Neural cell (in vitro differentiated cells): ENCODE results near the gene COA3. TPM values are rescaled to one million over a fixed set of nuclear protein-coding genes. Genes with fewer than 3 reads are reported as not detected.

ENCODE experiments used
- H2AFZ ChIP-seq: fragments of 200-600, 300-800 bp; sonication (generic), shearing (Covaris generic); 2 replicates; pipeline ENCODE4 v1.6.0; 2014; ENCODE audit warnings: low read depth, mild to moderate bottlenecking, antibody characterized with exemption, low read length, moderate library complexity
- H3F3A ChIP-seq: fragments of 200-600 bp; shearing (Covaris generic); 2 replicates; pipeline ENCODE4 v1.6.1; 2016; ENCODE audit warnings: mild to moderate bottlenecking, moderate library complexity, mixed read lengths, antibody characterized with exemption, low read length; ENCODE audit not compliant: insufficient read depth, poor library complexity, severe bottlenecking
- H3K27ac ChIP-seq: fragments of 200-600, 300-800 bp; sonication (generic), shearing (Covaris generic); 2 replicates; pipeline ENCODE4 v1.5.1; 2014; ENCODE audit warnings: mild to moderate bottlenecking, low read length, moderate library complexity
- H3K27me3 ChIP-seq: fragments of 300-800, 200-600 bp; sonication (generic), shearing (Covaris generic); 2 replicates; pipeline ENCODE4 v1.6.0; 2014; ENCODE audit warnings: mild to moderate bottlenecking, low read depth, low read length, moderate library complexity; ENCODE audit not compliant: insufficient read depth
- H3K36me3 ChIP-seq: fragments of 300-800, 200-600 bp; sonication (generic), shearing (Covaris generic); 2 replicates; pipeline ENCODE4 v1.5.1; 2014; ENCODE audit warnings: mild to moderate bottlenecking, antibody characterized with exemption, low read length, moderate library complexity; ENCODE audit not compliant: insufficient read depth
- H3K4me2 ChIP-seq: fragments of 300-800, 200-600 bp; sonication (generic), shearing (Covaris generic); 2 replicates; pipeline ENCODE4 v1.6.0; 2014; ENCODE audit warnings: mild to moderate bottlenecking, low read length
- H3K4me3 ChIP-seq: fragments of 300-800, 200-600 bp; sonication (generic), shearing (Covaris generic); 2 replicates; pipeline ENCODE4 v1.5.1; 2014; ENCODE audit warnings: mild to moderate bottlenecking, low read length, moderate library complexity
- H3K79me2 ChIP-seq: fragments of 200-600 bp; shearing (Covaris generic); replicated peaks from 2 replicates; pipeline ENCODE4 v1.6.0; 2014; ENCODE audit warnings: mild to moderate bottlenecking, low read length, moderate library complexity; ENCODE audit not compliant: insufficient read depth
- H3K9ac ChIP-seq: fragments of 300-800, 200-600 bp; sonication (generic), shearing (Covaris generic); 2 replicates; pipeline ENCODE4 v1.6.1; 2016; ENCODE audit warnings: mild to moderate bottlenecking, low read length, mixed read lengths
- H3K9me2 ChIP-seq: fragments of 200-600 bp; shearing (Covaris generic); 2 replicates; pipeline ENCODE4 v1.6.1; 2016; ENCODE audit warnings: mild to moderate bottlenecking, low read length, mixed read lengths; ENCODE audit not compliant: insufficient read depth
- H3K9me3 ChIP-seq: fragments of 200-600, 300-800 bp; sonication (generic), shearing (Covaris generic); 2 replicates; pipeline ENCODE4 v1.6.1; 2016; ENCODE audit warnings: mild to moderate bottlenecking, mixed run types, low read length, moderate library complexity, mixed read lengths
- H4K20me1 ChIP-seq: fragments of 200-600 bp; shearing (Covaris generic); 2 replicates; pipeline ENCODE4 v1.6.1; 2016; ENCODE audit warnings: mild to moderate bottlenecking, mixed run types; ENCODE audit not compliant: insufficient read depth
- CTCF ChIP-seq: fragments of 450-650 bp; IDR thresholded peaks from 2 replicates; pipeline ENCODE4 v1.5.1; 2014; ENCODE audit warnings: antibody characterized with exemption, mild to moderate bottlenecking, moderate library complexity; ENCODE audit not compliant: poor library complexity, severe bottlenecking
- EP300 ChIP-seq: fragments of 450-650 bp; conservative IDR thresholded peaks from 2 replicates; pipeline ENCODE4 v1.6.1; 2014; ENCODE audit warnings: antibody characterized with exemption, mild to moderate bottlenecking, moderate library complexity; ENCODE audit not compliant: poor library complexity, severe bottlenecking
- EZH2 ChIP-seq: fragments of 200-600, 300-800 bp; shearing (Covaris generic), sonication (generic); IDR thresholded peaks from 2 replicates; pipeline ENCODE4 v1.6.1; 2014; ENCODE audit warnings: antibody characterized with exemption, low read length, borderline replicate concordance, mild to moderate bottlenecking; ENCODE audit not compliant: insufficient read depth, poor library complexity, severe bottlenecking
- MXI1 ChIP-seq: fragments of 450-650 bp; conservative IDR thresholded peaks from 2 replicates; pipeline ENCODE4 v1.6.1; 2014; ENCODE audit warnings: antibody characterized with exemption, mild to moderate bottlenecking; ENCODE audit not compliant: poor library complexity, severe bottlenecking
- POLR2AphosphoS5 ChIP-seq: IDR thresholded peaks from 2 replicates; pipeline ENCODE4 v1.6.1; 2012
- RAD21 ChIP-seq: fragments of 450-650 bp; conservative IDR thresholded peaks from 2 replicates; pipeline ENCODE4 v1.6.1; 2014; ENCODE audit warnings: antibody characterized with exemption, mild to moderate bottlenecking, moderate library complexity
- REST ChIP-seq: IDR thresholded peaks from 2 replicates; pipeline ENCODE4 v1.6.1; 2012; ENCODE audit warnings: borderline replicate concordance
- SMC3 ChIP-seq: fragments of 450-650 bp; conservative IDR thresholded peaks from 2 replicates; pipeline ENCODE4 v1.6.1; 2014; ENCODE audit warnings: antibody characterized with exemption, mild to moderate bottlenecking, moderate library complexity; ENCODE audit not compliant: poor library complexity
- TAF1 ChIP-seq: IDR thresholded peaks from 2 replicates; pipeline ENCODE4 v1.6.1; 2012; ENCODE audit warnings: low read depth
- polyA plus RNA-seq: library from polyadenylated mRNA; depleted of rRNA; stranded (reverse); fragments of >200 nt; gene quantifications from 2 replicates; pipeline ENCODE4 v1.2.3, GENCODE V29; 2014

COA3 gene
- polyA plus RNA-seq, 1 donor from 2014 or later, result 234 TPM

- Histone ChIP-seq H3K27me3 (peaks cover 3% of the 10 kb centered on the region), H3K27ac (no peak overlapping the region), H3F3A (no peaks in the 10 kb centered on the region), H3K79me2 (peaks cover 14% of the 10 kb centered on the region), H3K36me3 (no peaks in the 10 kb centered on the region), H2AFZ (no peak overlapping the region), H4K20me1 (no peaks in the 10 kb centered on the region), H3K9me3 (no peaks in the 10 kb centered on the region), H3K9ac (peak overlapping the region; percentile 77), H3K4me2 (peak overlapping the region; percentile 83), H3K9me2 (no peaks in the 10 kb centered on the region), H3K4me3 (peak overlapping the region; percentile 74)
- TF ChIP-seq EP300 (no peak), RAD21 (no peak), MXI1 (no peak), POLR2AphosphoS5 (no peak), CTCF (no peak), REST (no peak), EZH2 (no peak), TAF1 (no peak), SMC3 (no peak)
These were observed 1.2 kb downstream of the COA3 start for GRCh38 chr17:42797067-42798007.

GRCh38 chr17:42796066-42796758 is 2.3 kb downstream of the COA3 start:
- no peak overlapping the region for H3K27ac ChIP-seq
- H3K79me2 ChIP-seq, result peaks cover 14% of the 10 kb centered on the region
- no peak overlapping the region for H3K4me3 ChIP-seq
- H3K4me2 ChIP-seq, result no peak overlapping the region
- H3F3A ChIP-seq, result no peaks in the 10 kb centered on the region
- TF ChIP-seq TAF1 (no peak), SMC3 (no peak), RAD21 (no peak), MXI1 (no peak), CTCF (no peak), POLR2AphosphoS5 (no peak), EP300 (no peak), REST (no peak)
- H2AFZ ChIP-seq, result no peak overlapping the region
- H3K9me3 ChIP-seq, result no peaks in the 10 kb centered on the region
- no peaks in the 10 kb centered on the region for H4K20me1 ChIP-seq
- H3K9me2 ChIP-seq, result no peaks in the 10 kb centered on the region
- H3K36me3 ChIP-seq, result no peaks in the 10 kb centered on the region
- no peaks in the 10 kb centered on the region for H3K27me3 ChIP-seq
- no peak overlapping the region for H3K9ac ChIP-seq
